ENCODE results near the gene ECT2L. TPM values are rescaled to one million over a fixed set of nuclear protein-coding genes. Genes with fewer than 3 reads are reported as not detected.

Gene ECT2L
- total and polyA plus RNA-seq, 2 of the 13 experiments (the other 11 are each of a cell fraction or from before 2014, with no cell fraction given) = 0.12 TPM; not detected in 1

GRCh38 chr6:138814179-138814834 lies 18.4 kb downstream of the ECT2L start (continued):
- no peak for TF ChIP-seq CSRNP2 (CRISPR knock-in tag; conservative IDR thresholded peaks at IDR 0.05; ENCODE audit: low read depth)
- TF ChIP-seq ZBTB42 (CRISPR knock-in tag; IDR thresholded peaks at IDR 0.05) = no peak
- 0 out of 2 replicates have a peak, but pooled peaks have one; percentile 49 for TF ChIP-seq ZNF430 (CRISPR knock-in tag; IDR thresholded peaks at IDR 0.05)
- TF ChIP-seq ISL2 (CRISPR knock-in tag; IDR thresholded peaks at IDR 0.05) = peak; percentile 88
- TF ChIP-seq ZNF18 (CRISPR knock-in tag; IDR thresholded peaks at IDR 0.05; ENCODE audit: insufficient replicate concordance) = no peak
- no peak for TF ChIP-seq MAF1 (CRISPR knock-in tag; IDR thresholded peaks at IDR 0.05; ENCODE audit: borderline replicate concordance)
- TF ChIP-seq TARDBP (CRISPR knock-in tag; IDR thresholded peaks at IDR 0.05) = no peak
- TF ChIP-seq ATF7 (IDR thresholded peaks at IDR 0.05) = peak; percentile 11; the same call in 1 of the 2 replicates
- TF ChIP-seq ATF7 (CRISPR knock-in tag; IDR thresholded peaks at IDR 0.05) = peak; percentile 41; the same call in 1 of the 2 replicates
- TF ChIP-seq CEBPZ (IDR thresholded peaks at IDR 0.05; ENCODE audit: low read length) = no peak
- no peak for TF ChIP-seq ZNF224 (CRISPR knock-in tag; IDR thresholded peaks at IDR 0.05)
- no peak; the same call in 1 of the 2 replicates for TF ChIP-seq ZNF460 (CRISPR knock-in tag; IDR thresholded peaks at IDR 0.05; ENCODE audit: borderline replicate concordance)
- no peak for TF ChIP-seq SRSF1 (optimal IDR thresholded peaks at IDR 0.05; ENCODE audit: low read depth, low read length)
- TF ChIP-seq ZNF432 (CRISPR knock-in tag; IDR thresholded peaks at IDR 0.05; ENCODE audit: borderline replicate concordance) = no peak
- no peak for TF ChIP-seq EZH2 (conservative IDR thresholded peaks at IDR 0.05; ENCODE audit: low read depth, low read length)
- no peak for TF ChIP-seq SALL2 (CRISPR knock-in tag; IDR thresholded peaks at IDR 0.05)
- TF ChIP-seq SMARCE1 (IDR thresholded peaks at IDR 0.05; ENCODE audit: borderline replicate concordance) = no peak
- no peak for TF ChIP-seq TIGD3 (CRISPR knock-in tag; IDR thresholded peaks at IDR 0.05; ENCODE audit: borderline replicate concordance)
- TF ChIP-seq SIN3B (IDR thresholded peaks at IDR 0.05; ENCODE audit: low read length) = no peak
- no peak for TF ChIP-seq GMEB2 (CRISPR knock-in tag; IDR thresholded peaks at IDR 0.05; ENCODE audit: low read depth)
- no peak for TF ChIP-seq ZNF484 (CRISPR knock-in tag; IDR thresholded peaks at IDR 0.05; ENCODE audit: borderline replicate concordance, low read depth)
